Loucy (cell line): ENCODE results near the gene SPNS3.

Experiments
- CTCF ChIP-seq: fragments of 200-600 bp; sonication (generic); conservative IDR thresholded peaks from 2 replicates; pipeline ENCODE4 v1.5.1; 2014; ENCODE audit warnings: mild to moderate bottlenecking, antibody characterized with exemption, low read length
- EZH2phosphoT487 ChIP-seq: fragments of 200-600 bp; IDR thresholded peaks from 2 replicates; pipeline ENCODE4 v1.6.1; 2018; ENCODE audit warnings: antibody characterized with exemption, mild to moderate bottlenecking, moderate library complexity, borderline replicate concordance

DNA sequence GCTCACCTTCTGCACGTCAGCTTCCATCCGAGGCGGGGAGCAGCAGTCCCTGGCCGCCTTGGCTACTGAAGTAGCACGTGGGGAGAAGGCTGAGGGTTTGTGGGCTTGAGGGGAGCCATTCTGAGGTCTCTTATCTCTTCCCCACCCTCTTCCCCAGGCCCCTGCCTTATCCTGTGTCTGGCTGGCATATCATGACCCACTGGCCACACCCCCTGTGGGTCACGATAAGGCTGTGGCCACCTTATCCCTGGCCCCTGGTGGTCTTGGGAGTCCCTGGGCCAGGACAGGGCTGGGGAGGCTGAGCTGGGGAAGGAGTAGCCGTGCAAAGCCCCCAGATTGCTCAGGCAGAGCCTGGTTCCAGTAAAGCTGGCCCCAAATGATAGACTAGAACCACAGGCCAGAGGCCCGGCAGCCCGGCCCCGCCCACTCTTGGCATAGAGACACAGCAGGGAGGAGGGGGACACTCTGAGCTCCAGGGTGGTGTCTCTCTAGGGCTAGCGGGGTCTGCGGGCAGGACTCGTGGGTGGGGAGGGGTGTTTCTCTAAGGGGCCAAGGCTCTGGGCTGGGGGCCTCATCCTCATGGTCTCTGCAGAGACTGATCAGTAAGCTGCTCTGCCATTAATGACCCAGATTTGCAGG lies 72.6 kb downstream of the SPNS3 start:
- no peak for TF ChIP-seq CTCF
- no peak for TF ChIP-seq EZH2phosphoT487
